GM12891 (cell line): Measurements from ENCODE around the gene RBM22.

Source experiments
- DNase-seq: peaks from one replicate; pipeline ENCODE4 v3.0.0; 2011; ENCODE audit warnings: low spot score; ENCODE audit not compliant: insufficient read length
- FAIRE-seq: peaks from 2 replicates; lab custom pipeline; 2011; peaks lifted over from hg19 to GRCh38; lab: Jason Lieb, UNC
- PAX5 ChIP-seq: IDR thresholded peaks from 2 replicates; pipeline ENCODE4 v1.6.1; 2011; ENCODE audit warnings: low read length, moderate library complexity, mild to moderate bottlenecking; ENCODE audit not compliant: insufficient read depth, severe bottlenecking
- POLR2A ChIP-seq: IDR thresholded peaks from 2 replicates; pipeline ENCODE4 v1.6.1; 2011; ENCODE audit warnings: low read depth, low read length, control low read depth
- POLR2AphosphoS5 ChIP-seq: IDR thresholded peaks from 2 replicates; pipeline ENCODE4 v1.6.1; 2011; ENCODE audit warnings: low read depth, low read length, control low read depth
- POU2F2 ChIP-seq: IDR thresholded peaks from 2 replicates; pipeline ENCODE4 v1.6.1; 2011; ENCODE audit warnings: low read depth, mild to moderate bottlenecking, control low read depth, low read length, moderate library complexity
- SPI1 ChIP-seq: IDR thresholded peaks from 2 replicates; pipeline ENCODE4 v1.6.1; 2011; ENCODE audit warnings: low read depth, low read length, control low read depth
- TAF1 ChIP-seq: IDR thresholded peaks from 2 replicates; pipeline ENCODE4 v1.6.1; 2011; ENCODE audit warnings: low read depth, low read length, control low read depth

RBM22 gene

DNA sequence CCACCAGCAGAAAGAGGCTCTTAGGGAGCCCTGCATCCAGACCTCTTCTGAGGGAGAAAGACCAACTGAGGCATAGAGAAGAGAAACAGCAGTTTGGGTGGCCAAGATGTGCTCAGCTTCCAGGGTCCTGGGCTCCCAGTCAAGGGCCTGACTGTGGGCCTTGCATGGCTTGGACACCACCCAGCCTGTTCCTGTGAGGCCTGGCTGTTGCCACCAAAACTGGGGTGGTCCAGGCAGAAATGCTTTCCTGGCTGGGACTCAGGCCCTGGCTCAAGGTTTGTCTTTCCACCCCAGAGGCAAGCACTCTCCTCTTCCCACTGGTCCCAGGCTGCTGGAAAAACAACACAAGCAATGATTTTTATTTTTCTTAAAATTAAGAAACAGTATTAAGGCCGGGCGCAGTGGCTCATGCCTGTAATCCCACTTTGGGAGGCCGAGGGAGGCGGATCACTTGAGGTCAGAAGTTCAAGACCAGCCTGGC lies 26.5 kb downstream of the RBM22 start:
- TF ChIP-seq PAX5 (no peak), POLR2A (no peak), TAF1 (no peak), SPI1 (no peak), POU2F2 (no peak), POLR2AphosphoS5 (no peak)
- FAIRE-seq (no peak), DNase-seq (no peak)

DNA sequence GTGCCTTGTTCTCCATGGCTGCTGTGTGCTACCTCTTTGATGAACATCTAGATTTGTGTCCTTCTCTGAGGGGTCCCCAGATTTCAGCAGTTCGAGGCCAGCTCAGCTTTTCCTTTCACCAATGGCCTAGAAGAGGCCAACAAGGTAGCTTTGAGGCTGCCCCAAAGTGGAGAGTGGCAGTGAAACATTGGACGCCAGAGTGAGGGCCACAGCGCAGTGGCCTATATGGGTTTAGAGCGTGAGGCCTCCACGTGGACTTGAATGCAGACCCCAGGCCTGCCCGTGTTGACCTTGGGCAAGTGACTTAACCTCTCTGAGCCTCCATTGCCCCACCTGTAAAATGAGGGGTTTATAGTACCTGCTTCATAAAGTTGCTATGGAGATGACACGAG lies 28.0 kb downstream of the RBM22 start:
- TF ChIP-seq POLR2A (no peak), TAF1 (no peak), POLR2AphosphoS5 (no peak), SPI1 (no peak), PAX5 (no peak), POU2F2 (no peak)
- FAIRE-seq (no peak), DNase-seq (no peak)

DNA sequence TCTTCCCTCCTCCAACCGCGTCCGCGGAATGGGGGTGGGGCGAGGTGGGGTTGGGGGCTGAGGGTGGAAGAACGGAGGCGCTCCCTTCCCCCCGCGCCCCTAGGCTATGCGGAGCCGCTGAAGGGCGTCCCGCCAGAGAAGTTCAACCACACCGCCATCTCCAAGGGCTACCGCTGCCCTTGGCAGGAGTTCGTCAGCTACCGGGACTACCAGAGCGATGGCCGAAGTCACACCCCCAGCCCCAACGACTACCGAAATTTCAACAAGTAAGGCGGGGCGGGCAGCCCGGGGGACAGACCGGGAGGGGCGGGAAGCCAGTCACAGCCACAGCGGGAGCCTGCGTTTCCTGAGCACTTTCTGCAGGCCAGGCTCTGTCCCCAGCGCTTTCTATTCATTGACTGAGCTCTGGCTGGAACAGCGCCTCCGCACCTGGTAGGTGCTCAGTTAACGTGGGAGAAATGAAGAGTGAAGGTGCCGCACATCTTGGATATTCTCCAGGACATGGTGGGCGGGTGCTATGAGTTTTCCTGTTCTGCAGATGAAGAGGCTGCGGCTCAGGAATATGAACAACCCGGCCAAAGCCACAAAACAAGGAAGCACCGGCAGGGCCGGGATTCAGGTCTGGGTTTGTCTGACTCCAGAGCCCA lies 28.5 kb downstream of the RBM22 start:
- peak; percentile 71 for FAIRE-seq
- TF ChIP-seq TAF1 (no peak), SPI1 (no peak), POU2F2 (no peak), POLR2A (no peak), PAX5 (no peak), POLR2AphosphoS5 (no peak)
- no peak for DNase-seq

DNA sequence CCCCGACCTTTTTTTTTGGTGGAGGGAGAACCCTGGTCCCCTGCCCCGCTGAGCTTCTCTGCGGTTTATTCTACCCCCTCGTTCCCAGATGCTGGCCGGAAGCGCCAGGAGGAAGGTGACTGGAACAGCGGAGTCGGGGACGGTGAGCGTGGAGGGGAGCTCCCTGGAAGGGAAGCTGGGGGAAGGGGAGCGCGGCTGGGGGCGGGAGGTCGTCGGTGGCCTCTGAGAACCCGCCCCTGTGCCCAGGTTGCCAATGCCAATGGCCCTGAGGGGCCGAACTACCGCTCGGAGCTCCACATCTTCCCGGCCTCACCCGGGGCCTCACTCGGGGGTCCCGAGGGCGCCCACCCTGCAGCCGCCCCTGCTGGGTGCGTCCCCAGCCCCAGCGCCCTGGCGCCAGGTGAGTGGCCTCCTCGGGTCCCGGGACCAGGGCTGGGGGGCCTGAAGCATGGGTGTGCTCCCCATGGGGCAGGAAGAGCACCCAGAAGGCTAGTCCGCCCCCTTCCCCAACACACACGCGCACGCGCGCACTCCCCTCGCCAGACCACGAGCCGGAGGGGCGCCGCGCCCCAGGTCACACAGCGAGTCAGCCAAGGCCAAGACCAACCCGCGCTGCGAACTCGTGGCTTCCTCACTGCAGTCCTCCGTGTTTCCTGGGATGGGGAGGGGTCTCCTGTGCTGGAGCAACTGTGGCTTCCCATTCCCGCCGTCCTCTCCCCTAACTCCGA lies 29.2 kb downstream of the RBM22 start:
- no peak for TF ChIP-seq POU2F2
- TF ChIP-seq POLR2AphosphoS5: no peak
- TF ChIP-seq PAX5: no peak
- TF ChIP-seq TAF1: no peak
- no peak for FAIRE-seq
- no peak for DNase-seq

DNA sequence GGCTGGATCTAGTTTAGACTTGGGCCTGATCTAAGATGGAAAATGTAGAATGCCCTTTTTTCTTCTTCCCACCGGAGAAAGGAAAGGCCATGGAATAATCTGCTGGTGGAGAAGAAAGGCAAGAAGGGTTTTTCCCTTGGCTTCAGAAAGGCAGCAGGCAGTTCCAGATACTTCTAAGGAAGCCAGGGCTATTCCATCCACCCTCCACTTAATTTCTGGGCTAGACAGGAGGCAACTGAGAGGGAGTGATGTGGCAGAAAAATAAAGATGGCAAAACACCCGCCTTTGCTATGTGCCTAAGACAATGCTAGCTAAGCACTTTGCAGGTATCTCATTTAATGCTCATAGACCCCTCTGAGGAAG lies 29.9 kb downstream of the RBM22 start:
- no peak for TF ChIP-seq PAX5
- TF ChIP-seq SPI1: no peak
- no peak for TF ChIP-seq TAF1
- TF ChIP-seq POLR2AphosphoS5: no peak
- no peak for TF ChIP-seq POU2F2
- TF ChIP-seq POLR2A: no peak
- no peak for FAIRE-seq

DNA sequence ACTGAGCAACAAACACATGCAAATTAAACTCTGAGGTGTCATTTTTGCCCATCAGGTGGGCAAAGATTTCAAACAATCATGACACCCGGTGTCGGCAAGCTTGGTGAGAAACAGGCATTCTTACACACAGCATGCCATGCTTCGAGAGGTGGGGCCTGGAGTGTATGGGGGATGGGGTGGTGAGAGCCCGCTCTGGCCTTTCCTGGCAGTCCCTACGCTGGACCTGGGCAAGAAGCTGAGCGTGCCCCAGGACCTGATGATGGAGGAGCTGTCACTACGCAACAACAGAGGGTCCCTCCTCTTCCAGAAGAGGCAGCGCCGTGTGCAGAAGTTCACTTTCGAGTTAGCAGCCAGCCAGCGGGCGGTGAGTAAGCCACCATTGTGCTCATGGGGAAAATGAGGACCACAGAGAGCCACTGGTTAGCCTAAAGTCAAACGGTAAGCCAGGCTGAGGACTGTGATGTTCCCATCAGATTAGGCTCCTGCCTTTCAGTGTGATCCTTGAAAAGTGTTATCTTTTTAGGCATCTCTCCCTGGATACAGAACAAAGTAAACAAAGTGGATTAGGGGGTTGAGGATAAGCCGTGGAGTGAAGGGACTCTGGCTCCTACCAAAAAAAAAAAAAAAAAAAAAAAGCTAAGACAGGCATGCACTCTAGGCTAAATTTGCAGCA lies 30.5 kb downstream of the RBM22 start:
- TF ChIP-seq POLR2AphosphoS5: no peak
- TF ChIP-seq SPI1: no peak
- TF ChIP-seq PAX5: no peak
- no peak for TF ChIP-seq POLR2A
- TF ChIP-seq TAF1: no peak
- TF ChIP-seq POU2F2: no peak
- FAIRE-seq (no peak), DNase-seq (no peak)

More for the DNA sequence above, 29.9 kb downstream of the RBM22 start:
- DNase-seq: no peak

DNA sequence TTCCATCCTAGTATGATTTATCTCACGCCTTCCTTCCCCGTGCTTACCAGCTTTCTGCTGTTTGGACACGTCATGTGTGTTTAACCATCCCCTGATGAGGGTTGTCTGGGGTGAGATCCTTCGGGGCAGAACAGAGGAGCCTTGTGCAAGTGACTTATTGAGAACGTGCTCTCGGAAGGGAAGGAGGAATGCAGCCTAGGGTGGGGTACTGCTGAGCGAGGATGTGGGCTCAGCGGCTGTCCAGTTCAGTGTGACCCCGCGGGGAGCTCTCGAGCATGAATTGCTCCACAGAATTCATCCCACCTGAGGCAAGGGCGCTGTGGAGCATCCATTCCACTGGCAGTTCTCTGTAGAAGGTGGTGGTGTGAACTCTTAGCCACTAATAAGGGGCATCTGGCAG lies 35.8 kb downstream of the RBM22 start:
- FAIRE-seq: no peak
- DNase-seq: no peak
- no peak for TF ChIP-seq SPI1
- no peak for TF ChIP-seq TAF1
- no peak for TF ChIP-seq POLR2AphosphoS5
- no peak for TF ChIP-seq POU2F2
- no peak for TF ChIP-seq POLR2A
- TF ChIP-seq PAX5: no peak

DNA sequence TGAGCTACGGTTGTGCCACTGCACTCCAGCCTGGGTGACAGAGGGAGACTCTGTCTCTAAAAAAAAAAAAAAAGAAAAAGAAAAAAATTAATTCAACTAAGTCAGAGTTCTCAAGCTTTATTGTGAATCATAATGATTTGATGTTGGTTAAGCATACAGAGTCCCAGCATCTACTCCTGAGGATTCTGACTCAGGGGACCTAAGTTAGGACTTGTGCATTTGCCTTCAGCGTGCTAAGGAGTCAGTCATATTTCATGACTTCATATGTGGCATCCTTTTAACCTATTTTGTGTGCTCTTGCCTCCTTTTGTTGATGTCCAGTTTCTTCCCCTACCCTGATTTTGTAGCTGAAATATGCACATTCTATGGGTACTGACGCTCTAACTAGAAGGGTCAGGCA lies 36.9 kb downstream of the RBM22 start:
- no peak for FAIRE-seq

More for the DNA sequence above, 36.9 kb downstream of the RBM22 start:
- DNase-seq: no peak
- TF ChIP-seq POU2F2 (no peak), PAX5 (no peak), POLR2A (no peak), SPI1 (no peak), POLR2AphosphoS5 (no peak), TAF1 (no peak)
